Amniotic stem cell (primary cell): Measurements from ENCODE around the gene PCDHB13.
"Not testable (repeated sequence)": the region's sequence is repeated elsewhere in the genome, so short reads cannot be mapped to it uniquely, and the experiment has no call there.

Experiments used
- DNase-seq: peaks from one replicate; lab custom pipeline; 2025; lab: John Stamatoyannopoulos, UW

Gene PCDHB13

GRCh38 chr5:141213656-141214339, at the start of gene PCDHB13:
Gene PCDHB13, plus strand, starts transcription at chr5:141213919. Its CDS starts 205 bp downstream, at chr5:141214124.
- DNase-seq, result not testable (repeated sequence)

GRCh38 chr5:141172381-141173204, 41.1 kb upstream of the PCDHB13 start, which contains the start of gene PCDHB7:
Gene PCDHB7, plus strand, starts transcription at chr5:141172644. Its CDS starts 192 bp downstream, at chr5:141172836.
- DNase-seq, result no peak

DNA sequence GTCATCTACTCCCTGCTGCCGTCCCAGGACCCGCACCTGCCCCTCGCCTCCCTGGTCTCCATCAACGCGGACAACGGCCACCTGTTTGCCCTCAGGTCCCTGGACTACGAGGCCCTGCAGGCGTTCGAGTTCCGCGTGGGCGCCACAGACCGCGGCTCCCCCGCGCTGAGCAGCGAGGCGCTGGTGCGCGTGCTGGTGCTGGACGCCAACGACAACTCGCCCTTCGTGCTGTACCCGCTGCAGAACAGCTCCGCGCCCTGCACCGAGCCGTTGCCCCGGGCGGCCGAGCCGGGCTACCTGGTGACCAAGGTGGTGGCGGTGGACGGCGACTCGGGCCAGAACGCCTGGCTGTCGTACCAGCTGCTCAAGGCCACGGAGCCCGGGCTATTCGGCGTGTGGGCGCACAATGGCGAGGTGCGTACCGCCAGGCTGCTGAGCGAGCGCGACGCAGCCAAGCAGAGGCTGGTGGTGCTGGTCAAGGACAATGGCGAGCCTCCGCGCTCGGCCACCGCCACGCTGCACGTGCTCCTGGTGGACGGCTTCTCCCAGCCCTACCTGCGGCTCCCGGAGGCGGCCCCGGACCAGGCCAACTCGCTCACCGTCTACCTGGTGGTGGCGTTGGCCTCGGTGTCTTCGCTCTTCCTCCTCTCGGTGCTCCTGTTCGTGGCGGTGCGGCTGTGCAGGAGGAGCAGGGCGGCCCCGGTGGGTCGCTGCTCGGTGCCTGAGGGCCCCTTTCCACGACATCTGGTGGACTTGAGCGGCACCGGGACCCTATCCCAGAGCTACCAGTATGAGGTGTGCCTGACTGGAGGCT, 39.2 kb upstream of the PCDHB13 start:
- DNase-seq, result not testable (repeated sequence)

GRCh38 chr5:141175933-141176332, 37.8 kb upstream of the PCDHB13 start:
- no peak for DNase-seq

DNA sequence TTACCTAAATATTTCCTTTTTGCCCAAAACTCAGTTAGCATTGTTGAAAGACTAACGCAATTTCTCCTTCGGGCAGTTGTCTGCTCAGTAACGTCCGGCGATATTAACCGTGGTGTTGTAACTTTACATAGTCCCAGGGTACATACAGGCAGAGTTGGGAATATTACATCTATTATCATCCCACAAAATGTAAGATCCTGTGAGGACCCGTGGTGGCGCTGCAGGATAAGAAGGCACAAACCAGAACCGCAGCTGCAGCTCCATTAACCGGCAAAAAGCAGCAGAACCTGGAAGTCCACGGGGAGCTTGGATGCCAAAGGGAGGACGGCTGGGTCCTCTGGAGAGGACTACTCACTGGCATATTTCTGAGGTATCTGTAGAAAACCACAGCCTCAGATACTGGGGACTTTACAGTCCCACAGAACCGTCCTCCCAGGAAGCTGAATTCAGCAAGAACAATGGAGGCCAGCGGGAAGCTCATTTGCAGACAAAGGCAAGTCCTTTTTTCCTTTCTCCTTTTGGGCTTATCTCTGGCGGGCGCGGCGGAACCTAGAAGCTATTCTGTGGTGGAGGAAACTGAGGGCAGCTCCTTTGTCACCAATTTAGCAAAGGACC, 36.0 kb upstream of the PCDHB13 start, which contains the start of gene PCDHB8:
Gene PCDHB8, plus strand, starts transcription at position 214 of the 615 bp plus-strand sequence. Its CDS starts 245 bp downstream, at position 459.
- not testable (repeated sequence) for DNase-seq

GRCh38 chr5:141179371-141179770, 34.3 kb upstream of the PCDHB13 start:
- DNase-seq, result not testable (repeated sequence)

DNA sequence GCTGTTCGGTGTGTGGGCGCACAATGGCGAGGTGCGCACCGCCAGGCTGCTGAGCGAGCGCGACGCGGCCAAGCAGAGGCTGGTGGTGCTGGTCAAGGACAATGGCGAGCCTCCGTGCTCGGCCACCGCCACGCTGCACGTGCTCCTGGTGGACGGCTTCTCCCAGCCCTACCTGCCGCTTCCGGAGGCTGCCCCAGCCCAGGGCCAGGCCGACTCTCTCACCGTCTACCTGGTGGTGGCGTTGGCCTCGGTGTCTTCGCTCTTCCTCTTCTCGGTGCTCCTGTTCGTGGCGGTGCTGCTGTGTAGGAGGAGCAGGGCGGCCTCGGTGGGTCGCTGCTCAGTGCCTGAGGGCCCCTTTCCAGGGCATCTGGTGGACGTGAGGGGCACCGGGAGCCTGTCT, 33.8 kb upstream of the PCDHB13 start:
- not testable (repeated sequence) for DNase-seq

- DNase-seq, result no peak
Observed at GRCh38 chr5:141180313-141180712, 33.4 kb upstream of the PCDHB13 start.

GRCh38 chr5:141182248-141182647, 31.5 kb upstream of the PCDHB13 start, which contains the start of gene PCDHB16:
Gene PCDHB16, plus strand, starts transcription at chr5:141182387. Its CDS starts 173 bp downstream, at chr5:141182560.
- no peak for DNase-seq

GRCh38 chr5:141184117-141184855, 29.4 kb upstream of the PCDHB13 start:
- not testable (repeated sequence) for DNase-seq

GRCh38 chr5:141186897-141187512, 26.7 kb upstream of the PCDHB13 start, which contains the start of gene PCDHB9:
Gene PCDHB9, plus strand, starts transcription at chr5:141187161. Its CDS starts 158 bp downstream, at chr5:141187319.
- no peak for DNase-seq

DNA sequence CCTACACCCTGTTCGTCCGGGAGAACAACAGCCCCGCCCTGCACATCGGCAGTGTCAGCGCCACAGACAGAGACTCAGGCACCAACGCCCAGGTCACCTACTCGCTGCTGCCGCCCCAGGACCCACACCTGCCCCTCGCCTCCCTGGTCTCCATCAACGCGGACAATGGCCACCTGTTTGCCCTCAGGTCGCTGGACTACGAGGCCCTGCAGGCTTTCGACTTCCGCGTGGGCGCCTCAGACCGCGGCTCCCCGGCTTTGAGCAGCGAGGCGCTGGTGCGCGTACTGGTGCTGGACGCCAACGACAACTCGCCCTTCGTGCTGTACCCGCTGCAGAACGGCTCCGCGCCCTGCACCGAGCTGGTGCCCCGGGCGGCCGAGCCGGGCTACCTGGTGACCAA, 25.0 kb upstream of the PCDHB13 start:
- not testable (repeated sequence) for DNase-seq

- DNase-seq, result not testable (repeated sequence)
Observed at GRCh38 chr5:141189131-141189530, 24.6 kb upstream of the PCDHB13 start.

DNA sequence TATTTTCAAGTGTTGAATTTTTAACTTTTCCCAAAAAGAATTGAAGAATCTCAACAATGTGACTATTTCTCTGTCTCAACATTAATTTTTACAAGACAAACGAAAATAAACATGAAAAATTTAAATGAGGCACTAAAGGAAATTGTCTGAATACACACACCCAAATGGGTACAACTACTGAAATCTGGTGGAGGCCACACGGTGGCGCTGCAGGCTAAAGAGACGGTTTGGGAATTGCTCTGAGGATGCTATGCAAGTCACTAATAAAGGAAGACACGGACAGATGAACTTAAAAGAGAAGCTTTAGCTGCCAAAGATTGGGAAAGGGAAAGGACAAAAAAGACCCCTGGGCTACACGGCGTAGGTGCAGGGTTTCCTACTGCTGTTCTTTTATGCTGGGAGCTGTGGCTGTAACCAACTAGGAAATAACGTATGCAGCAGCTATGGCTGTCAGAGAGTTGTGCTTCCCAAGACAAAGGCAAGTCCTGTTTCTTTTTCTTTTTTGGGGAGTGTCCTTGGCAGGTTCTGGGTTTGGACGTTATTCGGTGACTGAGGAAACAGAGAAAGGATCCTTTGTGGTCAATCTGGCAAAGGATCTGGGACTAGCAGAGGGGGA, 21.5 kb upstream of the PCDHB13 start, which contains the start of gene PCDHB10:
Gene PCDHB10, plus strand, starts transcription at position 244 of the 616 bp plus-strand sequence. Its CDS starts 200 bp downstream, at position 444.
- no peak for DNase-seq

DNA sequence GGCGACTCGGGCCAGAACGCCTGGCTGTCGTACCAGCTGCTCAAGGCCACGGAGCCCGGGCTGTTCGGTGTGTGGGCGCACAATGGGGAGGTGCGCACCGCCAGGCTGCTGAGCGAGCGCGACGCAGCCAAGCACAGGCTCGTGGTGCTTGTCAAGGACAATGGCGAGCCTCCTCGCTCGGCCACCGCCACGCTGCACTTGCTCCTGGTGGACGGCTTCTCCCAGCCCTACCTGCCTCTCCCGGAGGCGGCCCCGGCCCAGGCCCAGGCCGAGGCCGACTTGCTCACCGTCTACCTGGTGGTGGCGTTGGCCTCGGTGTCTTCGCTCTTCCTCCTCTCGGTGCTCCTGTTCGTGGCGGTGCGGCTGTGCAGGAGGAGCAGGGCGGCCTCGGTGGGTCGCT, 19.4 kb upstream of the PCDHB13 start:
- DNase-seq, result not testable (repeated sequence)

DNA sequence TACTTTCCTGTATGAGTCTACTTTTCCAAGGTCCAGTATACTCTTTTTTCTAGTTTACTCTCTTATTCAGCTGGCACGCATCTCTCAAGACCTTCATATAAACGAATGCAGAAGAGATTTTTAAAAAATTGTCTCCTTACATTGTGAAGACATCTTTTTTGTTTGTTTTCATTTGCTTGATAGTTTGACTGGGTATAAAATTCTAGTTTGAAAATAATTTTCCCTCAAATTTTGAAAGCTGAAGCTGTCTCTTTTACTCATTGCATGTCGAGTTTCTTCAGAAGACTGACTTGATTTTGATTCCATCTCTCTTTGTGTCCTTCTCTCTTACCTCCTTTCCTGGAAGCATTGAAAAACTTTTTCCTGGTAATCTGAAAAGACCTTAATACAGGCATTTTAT, 17.4 kb upstream of the PCDHB13 start:
- no peak for DNase-seq

DNA sequence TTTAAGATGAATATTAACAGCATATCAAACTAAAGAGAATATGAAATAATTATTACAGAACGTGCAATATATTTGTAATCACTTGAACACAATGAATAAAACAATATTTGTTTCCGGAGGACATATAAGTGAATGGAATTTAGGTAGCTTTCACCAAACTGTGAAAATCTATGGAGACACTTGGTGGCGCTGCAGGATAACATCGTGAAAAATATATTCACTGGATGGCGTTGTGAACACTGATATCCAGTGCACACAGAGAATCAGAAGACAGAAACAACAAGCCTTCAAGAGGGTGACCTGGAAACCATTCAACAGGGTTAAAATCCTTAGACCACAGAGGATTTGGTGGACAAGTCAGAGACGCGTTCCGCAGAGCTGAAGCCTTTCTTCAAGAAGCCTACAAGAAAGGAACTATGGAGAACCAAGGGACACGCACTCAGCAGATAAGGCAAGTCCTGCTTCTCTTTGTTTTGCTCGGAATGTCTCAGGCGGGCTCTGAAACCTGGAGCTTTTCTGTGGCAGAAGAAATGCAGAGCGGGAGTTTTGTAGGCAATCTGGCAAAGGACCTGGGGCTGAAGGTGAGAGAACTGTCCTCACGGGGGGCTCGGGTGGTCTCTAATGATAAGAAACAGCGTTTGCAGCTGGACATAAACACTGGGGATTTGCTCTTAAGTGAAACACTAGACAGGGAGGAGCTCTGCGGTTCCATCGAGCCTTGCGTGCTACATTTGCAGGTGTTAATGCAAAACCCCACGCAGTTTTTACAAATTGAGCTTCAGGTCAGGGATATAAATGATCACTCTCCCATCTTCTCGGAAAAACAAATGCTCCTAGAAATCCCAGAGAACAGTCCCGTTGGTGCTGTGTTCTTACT, 14.1 kb upstream of the PCDHB13 start, which contains the start of gene PCDHB11:
Gene PCDHB11, plus strand, starts transcription at position 269 of the 877 bp plus-strand sequence. Its CDS starts 148 bp downstream, at position 417.
- no peak for DNase-seq

GRCh38 chr5:141201126-141201525, 12.6 kb upstream of the PCDHB13 start:
- not testable (repeated sequence) for DNase-seq
